SKM-1 treated with dmso at 0.1 percent for 144 hours (cell line): ENCODE data around the gene APIP.
A peak's percentile ranks its signal among the peaks of the same experiment; 100 is the strongest.

ENCODE experiments used
- DNase-seq: peaks from one replicate; lab custom pipeline; 2025; ENCODE audit not compliant: unreplicated experiment; lab: John Stamatoyannopoulos, UW

Gene APIP, protein sequence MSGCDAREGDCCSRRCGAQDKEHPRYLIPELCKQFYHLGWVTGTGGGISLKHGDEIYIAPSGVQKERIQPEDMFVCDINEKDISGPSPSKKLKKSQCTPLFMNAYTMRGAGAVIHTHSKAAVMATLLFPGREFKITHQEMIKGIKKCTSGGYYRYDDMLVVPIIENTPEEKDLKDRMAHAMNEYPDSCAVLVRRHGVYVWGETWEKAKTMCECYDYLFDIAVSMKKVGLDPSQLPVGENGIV

DNA sequence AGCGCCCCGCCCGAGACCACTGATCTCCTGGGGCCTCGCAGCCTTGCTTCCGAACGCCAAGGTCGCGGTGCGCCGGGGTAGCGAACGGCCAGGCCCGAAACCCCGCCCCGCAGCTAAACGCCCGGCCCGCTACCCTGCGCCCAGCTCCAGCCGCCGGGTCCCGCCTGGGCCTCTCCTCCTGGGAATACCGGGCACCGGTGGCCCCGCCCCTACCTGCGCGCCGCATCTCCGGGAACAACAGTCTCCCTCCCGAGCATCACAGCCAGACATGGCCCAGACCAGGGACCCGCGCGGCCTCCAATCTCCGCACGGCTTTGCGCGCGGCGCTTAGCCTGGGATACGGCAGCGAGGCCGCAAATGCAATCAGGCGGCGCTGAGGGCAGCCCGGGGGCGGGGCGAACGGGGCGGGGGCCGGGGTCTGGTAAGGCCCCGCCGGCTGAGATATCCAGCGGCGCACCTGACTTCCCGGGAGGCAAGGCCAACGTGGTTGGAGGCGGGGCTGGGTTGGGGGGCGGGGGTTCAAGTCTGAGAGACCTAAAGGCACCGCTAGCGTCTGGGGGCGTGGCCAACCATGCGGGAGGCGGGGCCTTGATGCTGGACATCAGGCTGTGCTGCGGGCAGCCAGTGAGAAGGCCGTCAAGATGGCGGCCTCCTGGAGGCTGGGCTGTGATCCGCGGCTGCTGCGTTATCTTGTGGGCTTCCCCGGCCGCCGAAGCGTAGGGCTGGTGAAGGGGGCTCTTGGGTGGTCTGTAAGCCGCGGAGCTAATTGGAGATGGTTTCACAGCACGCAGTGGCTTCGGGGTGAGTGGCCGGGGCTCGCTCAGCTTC lies at the start of gene APIP, which contains the start of gene PDHX:
APIP (minus strand) TSS at position 365 of the 828 bp plus-strand sequence; CDS start at position 270, 95 bp downstream.
PDHX (plus strand) TSS at position 604 of the 828 bp plus-strand sequence; CDS start at position 642, 38 bp downstream.
- peak; percentile 90 for DNase-seq

DNA sequence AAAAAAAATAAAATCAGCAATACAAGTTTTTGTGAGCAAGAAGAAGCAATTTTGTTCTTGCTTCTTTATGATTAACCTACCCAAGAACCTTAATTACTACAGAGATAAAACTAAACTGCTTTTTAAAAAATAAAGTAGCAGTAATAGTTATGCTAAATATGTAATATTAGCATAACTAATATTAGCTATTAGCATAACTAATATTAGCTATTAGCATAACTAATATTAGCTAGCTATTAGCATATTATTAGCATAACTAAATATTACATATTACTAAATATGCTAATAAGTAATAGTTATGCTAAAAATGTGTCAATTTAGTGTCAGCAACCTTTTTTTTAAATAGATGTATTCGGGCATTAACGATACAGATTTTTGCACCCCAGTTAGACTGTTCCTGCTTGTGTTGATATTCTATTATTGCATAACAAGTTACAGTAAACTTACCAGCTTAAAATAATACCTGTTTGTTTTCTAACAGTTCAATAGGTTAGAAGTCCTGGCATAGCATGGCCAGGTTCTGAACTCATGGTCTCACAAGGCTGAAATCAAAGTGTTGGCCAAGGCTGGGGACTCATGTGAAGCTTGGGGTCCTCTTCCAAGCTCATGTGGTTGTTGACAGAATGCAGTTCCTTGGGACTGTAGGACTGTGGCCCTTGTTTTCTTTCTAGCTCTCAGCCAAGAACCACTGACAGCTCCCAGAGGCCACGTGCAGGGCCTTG lies 48.6 kb upstream of the APIP start:
- no peak for DNase-seq

DNA sequence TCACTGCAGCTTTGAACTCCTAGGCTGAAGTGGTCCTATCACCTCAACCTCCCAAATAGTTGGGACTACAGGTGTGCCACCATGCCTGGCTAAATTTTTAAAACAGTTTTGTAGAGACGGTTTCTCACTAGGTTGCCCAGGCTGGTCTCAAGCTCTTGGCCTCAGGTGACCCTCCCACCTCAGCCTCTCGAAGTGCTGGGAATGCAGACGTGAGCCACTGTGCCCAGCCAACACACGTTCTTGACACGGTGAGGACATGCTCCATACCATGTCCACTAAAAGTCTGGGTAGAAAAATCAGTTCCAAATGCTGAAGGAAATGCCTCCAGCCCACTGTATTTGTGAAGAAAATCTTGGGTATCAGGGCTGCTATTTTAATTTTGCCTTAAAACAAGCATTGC lies 47.2 kb upstream of the APIP start:
- no peak for DNase-seq

DNA sequence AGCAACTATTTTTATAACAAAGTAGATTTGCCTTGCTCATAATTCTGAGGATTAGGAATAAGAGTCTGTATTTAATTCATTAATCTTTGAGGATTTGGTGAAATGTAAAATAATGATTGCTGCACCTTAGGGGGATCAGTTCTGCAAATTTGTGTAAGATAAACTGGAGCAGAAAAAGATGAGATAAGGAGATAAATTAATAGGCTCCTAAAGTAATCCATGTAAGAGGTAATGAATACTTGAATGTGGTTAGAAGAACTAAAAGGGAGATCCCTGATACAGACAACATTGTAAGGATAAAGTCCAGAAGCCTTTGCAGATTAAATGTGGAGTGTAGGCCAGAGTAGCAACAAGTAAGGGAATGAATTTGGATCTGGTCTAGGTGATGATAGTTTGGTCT lies 45.9 kb upstream of the APIP start:
- DNase-seq = no peak

DNA sequence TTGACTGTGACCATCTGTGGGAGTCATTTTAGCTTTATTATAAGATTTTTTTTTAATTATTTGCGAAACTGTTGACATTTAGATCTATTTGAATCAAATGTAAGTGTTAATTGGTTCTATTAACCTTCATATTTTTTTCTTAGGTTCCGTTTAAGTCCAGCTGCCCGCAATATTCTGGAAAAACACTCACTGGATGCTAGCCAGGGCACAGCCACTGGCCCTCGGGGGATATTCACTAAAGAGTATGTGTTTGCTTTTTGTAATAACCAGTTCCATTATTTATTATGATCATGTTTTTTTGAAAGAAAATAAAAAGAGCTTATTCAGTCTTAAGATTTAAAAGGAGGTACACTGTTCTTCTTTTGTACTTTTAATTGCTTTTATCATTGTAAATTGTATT lies 44.1 kb upstream of the APIP start:
- DNase-seq = no peak

DNA sequence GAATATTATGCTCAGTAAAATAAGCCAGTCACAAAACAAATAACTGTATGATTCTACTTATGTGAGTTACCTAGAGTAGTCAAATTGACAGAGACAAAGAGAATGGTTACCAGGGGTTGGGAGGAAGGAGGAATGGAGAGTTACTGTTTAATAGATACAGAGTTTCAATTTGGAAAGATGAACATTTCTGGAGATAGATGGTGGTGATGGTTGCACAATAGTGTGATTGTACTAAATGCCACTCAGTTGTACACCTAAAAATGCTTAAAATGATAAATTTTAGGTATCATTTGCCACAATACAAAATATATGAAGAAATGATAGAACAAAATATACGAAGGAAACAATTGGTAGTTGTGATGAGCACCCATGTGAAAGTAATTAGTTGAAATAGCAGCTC lies 43.6 kb upstream of the APIP start:
- DNase-seq = no peak

DNA sequence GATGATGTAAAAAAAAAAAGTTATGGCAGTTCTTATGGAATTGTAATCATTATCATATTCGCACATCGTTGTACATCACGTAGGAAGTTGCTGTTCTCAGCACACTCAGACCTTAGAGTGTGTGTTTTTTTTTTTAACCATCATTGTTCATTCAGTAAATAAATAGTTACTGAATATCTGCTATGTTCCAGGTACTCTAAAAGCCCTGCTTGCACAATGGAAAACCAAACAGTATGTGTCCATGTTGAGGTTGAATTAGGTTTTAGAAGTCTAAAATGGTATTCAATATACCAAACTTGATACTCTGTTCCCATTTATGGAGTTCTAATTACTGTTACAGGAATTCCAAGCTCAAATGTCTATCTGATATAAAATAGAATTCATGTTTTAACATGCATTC lies 41.4 kb upstream of the APIP start:
- DNase-seq = no peak

DNA sequence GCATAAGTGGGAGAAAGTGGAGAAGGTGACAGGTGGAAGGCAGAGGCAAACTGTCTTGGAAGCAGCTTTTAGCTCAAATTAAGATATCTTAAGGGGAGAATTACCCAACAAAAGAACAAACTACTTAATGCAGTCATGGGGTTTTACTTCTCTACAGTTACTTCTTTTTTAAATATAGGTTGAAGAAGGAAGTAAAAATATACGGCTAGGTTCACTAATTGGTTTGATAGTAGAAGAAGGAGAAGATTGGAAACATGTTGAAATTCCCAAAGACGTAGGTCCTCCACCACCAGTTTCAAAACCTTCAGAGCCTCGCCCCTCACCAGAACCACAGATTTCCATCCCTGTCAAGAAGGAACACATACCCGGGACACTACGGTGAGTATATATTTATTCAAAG lies 41.0 kb upstream of the APIP start:
- DNase-seq = no peak

DNA sequence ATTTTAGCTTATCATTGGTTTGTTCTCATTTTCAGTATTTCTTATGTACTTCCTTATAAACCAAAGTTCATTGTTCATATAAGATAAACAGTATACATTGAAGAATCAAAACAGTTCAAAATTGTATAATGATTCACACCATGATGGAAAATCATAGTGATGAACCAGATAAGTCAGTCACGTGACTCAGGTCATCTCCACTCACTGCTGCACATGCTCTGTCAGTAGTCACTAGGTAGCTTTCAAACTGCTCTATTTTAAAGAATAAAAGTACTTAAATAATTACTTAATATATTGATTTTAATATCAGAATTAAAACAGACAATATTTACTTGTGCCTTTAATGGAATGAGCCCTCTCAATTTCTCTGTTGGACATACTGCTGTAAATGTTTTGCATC lies 37.8 kb upstream of the APIP start:
- DNase-seq = no peak

DNA sequence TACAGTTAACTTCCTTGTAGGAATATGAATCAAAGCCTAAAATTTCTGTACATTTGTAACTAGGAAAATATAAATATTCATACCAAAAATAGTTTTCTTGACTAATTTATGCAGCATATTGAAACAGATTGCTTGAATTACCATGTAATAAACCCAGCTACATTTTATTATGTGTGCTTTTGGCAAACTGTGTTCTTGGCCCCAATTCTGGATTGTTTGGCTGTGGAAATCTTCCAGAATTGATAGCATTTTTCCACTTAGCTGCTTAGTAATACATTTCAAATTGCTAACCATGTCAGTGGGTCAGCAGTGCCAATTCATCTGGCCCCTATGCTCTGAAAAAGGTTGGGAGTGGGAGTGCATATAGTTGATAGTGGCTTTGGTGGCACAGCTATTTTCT lies 32.5 kb upstream of the APIP start:
- DNase-seq = no peak

DNA sequence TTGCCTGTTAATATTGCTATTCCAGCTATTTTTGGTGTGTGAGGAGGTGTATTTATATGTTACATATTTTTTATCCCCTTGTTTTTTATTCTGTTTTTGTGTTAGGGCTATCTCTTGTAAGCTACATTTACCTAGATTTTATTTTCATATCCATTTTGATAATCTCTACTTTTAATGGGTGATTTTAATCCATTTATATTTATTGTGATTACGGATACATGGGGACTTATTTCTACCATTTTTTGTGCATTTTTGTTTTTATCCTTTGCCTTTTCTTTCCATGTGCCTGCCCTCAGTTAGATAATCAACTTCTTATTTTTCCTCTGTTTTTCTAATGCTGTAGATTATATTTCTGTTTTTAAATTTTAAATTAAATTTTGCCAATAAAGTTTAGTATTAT lies 28.5 kb upstream of the APIP start:
- DNase-seq = no peak

DNA sequence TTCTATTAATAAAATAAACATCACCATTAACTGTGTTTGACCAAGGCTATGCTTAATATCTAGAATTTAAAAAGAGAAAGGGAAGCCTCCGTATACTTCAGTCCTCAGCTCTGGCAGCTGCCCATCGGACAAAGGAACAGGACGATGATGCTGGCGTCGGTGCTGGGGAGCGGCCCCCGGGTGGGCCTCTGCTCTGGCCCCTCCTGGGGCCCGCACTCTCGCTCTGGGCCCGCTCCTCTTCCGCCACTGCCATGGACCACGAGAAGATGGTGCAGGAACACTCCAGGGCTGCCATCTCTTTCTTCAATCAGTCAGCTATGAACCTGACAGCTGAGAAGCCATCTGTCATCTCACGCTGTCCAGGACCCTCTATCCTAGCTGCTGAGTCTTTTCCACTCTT lies 25.5 kb upstream of the APIP start:
- DNase-seq = no peak

DNA sequence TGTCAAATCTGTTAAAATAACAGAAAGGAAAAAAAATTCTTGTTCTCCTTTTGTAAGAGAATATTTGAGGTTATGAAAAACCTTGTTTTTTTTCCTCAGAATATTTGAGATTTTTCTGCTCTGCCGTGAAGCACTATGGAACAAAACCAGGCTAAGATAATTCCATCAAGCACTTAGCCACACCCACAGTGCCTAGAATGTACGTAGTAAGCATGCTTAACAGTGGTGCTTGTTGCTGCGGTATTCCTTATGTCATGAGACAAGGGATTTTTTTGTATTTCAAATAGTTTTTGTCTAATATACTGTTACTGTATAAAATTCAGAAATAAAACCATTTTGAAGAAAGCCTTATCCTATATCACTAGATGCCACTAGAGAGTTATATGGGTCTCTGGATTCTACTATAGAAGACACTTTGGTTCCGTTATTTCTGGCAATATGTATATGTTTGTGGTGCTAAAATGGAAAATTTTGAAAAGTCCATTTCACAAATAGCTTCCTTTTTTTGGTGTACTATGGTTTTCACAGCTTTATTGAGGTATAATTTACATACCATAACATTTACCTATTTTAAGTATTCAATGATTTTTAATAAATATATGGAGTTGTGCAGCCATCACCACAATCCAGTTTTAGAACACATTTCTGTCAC lies 24.0 kb upstream of the APIP start:
- DNase-seq = no peak

DNA sequence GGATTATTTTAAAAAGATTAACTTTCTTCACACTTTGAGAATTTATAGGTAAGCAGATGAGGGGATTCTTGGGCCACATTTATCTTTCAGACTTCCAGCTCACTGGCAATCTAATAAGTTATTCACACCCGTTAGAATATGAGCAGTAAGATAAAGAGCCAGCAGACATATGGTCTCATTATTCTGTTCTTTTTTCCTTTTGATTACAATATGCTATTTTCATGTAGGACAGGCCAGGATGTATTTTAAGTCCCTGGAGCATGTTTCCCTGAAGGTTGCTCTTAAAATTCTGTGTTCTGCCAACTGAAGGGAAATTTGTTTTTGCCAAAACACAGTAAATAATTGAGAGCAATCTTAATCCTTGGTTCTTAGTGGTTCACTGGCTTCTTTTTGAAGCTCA lies 22.4 kb upstream of the APIP start:
- DNase-seq = no peak

DNA sequence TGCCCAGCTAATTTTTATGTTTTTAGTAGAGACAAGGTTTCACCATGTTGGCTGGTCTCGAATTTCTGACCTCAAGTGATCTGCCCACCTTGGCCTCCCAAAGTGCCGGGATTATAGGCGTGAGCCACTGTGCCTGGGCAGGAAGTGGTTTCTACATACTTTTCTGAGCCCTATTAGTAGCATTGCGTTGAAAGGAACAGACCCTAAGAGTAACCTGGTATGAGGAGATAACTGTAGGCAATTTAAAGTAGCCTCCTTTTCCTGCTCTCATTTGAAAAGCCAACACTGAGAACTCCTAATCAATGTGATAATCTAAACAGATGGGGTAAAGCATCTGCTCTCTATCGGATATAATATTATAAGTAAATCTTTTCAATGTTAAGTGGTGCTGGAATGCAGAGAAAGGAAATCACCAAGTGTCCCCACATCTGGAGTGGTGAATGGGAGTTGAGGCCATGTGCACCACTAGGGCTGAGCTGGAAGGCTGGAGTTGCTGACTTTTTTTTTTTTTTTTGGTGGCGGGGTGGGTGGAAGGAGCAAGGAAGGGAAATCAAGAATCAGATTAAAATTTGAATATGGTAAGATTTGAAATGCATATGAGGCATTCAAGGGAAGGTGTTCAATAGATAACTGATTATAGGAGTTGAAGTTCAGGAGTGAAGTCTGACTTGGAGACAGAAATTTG lies 20.9 kb upstream of the APIP start:
- DNase-seq = no peak

DNA sequence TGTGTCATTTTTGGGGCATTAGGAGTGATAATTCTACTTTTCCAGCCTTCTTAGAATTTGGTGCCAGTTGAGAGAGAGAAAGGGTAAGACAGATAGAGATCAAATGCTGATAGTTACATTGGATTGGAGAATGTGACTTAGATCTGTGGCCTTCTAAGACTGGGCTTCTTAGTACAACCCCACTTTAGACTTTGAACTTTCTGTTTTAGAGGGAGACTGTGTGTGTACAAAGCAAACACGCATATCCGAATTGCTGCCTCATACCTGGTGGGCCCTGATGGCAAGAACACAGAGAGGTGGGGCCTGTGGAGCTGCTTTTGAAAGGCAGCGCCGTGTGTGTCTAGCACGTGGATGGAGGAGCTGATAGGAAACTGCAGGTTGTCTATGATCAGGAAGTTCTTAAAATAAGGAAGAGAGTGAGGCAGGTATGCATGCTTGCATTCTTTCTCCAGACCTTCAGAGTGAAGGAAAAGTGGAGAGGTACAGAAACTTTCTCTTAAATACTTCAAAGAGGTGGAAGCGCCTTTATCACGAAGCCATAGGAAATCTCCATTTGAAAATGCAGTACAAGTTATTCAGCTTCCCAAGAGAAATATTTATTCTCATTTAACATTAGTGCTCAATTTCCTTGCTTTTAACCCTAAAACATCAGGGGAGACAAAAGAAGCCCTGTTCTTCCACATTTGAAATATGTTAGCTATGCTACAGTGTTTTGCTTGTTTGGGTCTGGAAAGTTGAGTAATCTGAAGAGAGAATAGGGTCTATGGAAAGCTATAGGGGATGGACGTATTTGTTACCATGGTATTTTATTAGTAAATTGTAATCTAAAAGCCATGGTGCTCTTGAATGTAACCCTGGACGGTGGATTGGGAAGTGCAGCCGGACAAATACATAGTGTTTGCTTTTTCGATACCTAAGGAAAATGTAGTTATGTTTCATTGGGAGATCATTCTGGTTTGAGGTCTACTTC lies 13.9 kb upstream of the APIP start:
- no peak for DNase-seq

DNA sequence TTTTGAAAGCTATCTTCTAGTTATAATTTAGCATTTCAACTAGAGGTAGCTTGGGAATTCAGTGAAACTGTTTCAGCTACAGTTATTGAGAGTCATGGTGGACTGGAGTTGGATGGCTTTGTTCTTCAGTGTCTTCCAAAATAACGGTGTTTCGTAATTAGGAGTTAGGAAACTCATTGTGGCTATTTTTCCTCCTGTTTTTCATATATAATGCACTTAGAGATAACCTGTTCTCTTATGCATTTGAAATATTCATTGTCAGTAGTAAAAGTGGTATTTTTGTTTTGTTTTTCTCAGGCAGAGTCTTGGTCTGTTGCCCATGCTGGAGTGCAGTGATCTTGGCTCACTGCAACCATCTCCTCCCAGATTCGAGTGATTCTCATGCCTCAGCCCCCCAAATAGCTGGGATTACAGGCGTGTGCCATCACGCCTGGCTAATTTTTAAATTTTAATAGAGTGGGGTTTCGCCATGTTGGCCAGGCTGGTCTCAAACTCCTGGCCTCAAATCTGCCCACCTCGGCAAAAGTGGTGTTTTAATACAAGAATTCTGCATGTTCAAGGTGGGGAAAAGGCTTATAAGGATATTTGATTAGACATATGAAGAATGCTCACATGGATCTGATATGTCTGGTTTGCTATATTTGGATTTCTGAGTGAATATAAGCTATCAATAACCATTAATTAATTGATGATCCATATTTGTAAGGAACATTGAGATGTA lies 12.9 kb upstream of the APIP start:
- DNase-seq = no peak

DNA sequence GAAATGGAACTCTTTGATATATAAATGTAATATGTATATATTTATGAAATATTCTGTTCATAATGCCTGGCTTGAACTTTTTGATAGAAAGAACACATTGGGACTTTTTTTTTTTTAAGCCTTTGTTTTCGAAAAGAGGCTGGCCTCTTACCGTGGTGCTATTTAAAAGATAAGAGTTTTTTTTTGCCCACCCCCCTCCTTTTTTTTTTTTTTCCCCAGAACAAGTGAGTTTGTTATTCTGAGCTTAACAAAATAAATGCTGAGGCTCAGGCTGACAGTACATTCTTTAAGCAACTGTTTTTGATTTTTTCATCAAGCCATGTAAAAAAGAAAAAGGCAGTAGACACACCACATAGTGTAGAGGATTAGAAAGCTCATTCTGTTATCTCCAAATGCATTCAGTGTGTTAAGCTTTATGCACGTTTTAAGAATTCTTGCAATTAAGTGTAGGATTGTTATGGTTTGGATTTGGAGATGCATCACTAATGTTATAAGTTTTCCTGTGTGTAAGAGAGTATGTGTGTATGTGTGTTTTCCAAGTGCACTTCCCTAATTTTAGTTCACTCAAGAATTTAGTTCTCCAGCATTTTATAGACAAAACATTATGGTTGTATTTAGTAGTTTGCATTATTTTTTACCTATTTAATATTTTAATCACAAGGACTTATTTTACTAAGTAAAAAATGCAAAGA lies 12.2 kb upstream of the APIP start:
- no peak for DNase-seq

DNA sequence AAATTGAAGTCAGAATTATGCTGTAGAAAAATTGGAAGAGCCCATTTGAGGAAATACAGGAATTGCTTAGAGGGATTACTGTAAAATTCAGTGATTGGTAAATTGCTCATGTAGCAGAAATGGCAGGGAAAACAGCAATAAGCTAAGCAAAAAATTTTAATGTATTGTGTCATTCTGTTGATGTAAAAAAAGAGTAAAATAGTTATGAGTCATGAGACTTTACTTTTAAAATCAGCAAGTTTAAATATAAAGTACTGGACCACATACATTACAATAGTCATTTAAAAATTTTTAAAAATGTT lies 10.6 kb upstream of the APIP start:
- DNase-seq = no peak
